Measurements from ENCODE around the gene RWDD4. TPM values are rescaled to one million over a fixed set of nuclear protein-coding genes. Genes with fewer than 3 reads are reported as not detected.

RWDD4 gene
- total RNA-seq, 2 experiments from 2014 or later, result 15.6 to 17.2 TPM

- CTCF ChIA-PET, result no interaction called here
- POLR2A ChIA-PET, result interaction anchor here (0.6 to 1.2 kb wide), 2 partner anchors 10 to 241 kb away, joined by 3 to 4 read pairs; no protein-coding TSS in a partner anchor
Observed at GRCh38 chr4:183670251-183670650, 11.3 kb upstream of the RWDD4 start.

DNA sequence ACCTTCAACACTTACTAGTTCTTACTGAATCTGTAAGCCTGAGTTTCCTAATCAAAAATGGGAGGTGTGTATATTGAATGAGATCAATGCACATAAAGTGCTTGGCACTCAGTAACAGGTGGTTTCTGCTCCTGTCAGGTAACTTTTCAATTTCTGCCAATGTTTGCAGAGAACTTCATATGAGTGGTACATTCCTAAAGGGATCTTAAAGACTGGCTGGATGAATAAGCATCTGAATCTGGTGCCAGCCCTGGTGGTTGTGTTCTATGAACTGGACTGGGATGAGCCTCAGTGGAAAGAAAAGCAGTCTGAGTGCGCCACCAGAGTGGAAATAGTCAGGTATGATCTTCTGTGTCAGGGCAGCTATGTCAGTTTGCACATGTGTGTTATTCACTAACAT, 7.1 kb upstream of the RWDD4 start:
- H3K9me3 Mint-ChIP-seq (ENCODE audit: insufficient read depth), result no peaks in the 10 kb centered on the region

More at GRCh38 chr4:183670251-183670650, 11.3 kb upstream of the RWDD4 start:
- no peak overlapping the region for H3K27ac Mint-ChIP-seq
- DNase-seq (no peak), ATAC-seq (no peak)
- no peaks in the 10 kb centered on the region for H3K9me3 Mint-ChIP-seq (ENCODE audit: insufficient read depth)
- H3K27me3 Mint-ChIP-seq (ENCODE audit: low read depth), result no peaks in the 10 kb centered on the region
- peaks cover 30% of the 10 kb centered on the region for H3K36me3 Mint-ChIP-seq (ENCODE audit: low read depth)
- H3K4me3 Mint-ChIP-seq, result no peak overlapping the region
- no peaks in the 10 kb centered on the region for H3K4me1 Mint-ChIP-seq (ENCODE audit: low read depth)

DNA sequence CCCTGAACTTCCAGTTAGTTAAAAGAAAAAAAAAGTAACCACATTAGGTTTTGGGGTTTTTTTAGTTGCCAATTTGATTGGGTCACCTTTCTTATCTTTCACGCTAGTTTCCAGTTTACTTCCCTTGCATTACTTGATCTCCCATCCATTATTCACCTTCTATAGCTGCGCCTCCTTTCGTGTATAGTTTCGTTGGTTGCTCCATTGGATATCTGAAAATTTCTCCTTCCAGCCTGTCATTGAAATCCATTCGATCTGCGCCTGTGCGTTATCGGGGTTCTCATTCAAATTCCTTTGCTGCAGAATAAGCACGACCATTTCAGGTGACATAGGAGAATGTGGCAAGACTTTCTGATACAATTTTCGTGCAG, 872 bp upstream of the RWDD4 start:
- POLR2A ChIA-PET, result interaction anchor here (0.6 to 1.0 kb wide), 5 partner anchors 10 to 215 kb away, joined by 3 to 4 read pairs (median 3); partner anchors contain the start of gene CDKN2AIP
- Mint-ChIP-seq H3K36me3 (ENCODE audit: low read depth) (peaks cover 6% of the 10 kb centered on the region), H3K4me1 (ENCODE audit: low read depth) (peaks cover 27% of the 10 kb centered on the region), H3K9me3 (ENCODE audit: insufficient read depth) (no peaks in the 10 kb centered on the region), H3K27me3 (ENCODE audit: low read depth) (no peaks in the 10 kb centered on the region), H3K27ac (peak overlapping the region; percentile 75), H3K4me3 (peak overlapping the region; percentile 76)
- DNase-seq, result no peak
- CTCF ChIA-PET, result interaction anchor here (0.8 to 1.3 kb wide), 3 partner anchors 19 to 215 kb away, joined by 3 to 5 read pairs (median 4); partner anchors contain the start of gene CDKN2AIP
- ATAC-seq, result no peak

More for the DNA sequence above, 7.1 kb upstream of the RWDD4 start:
- Mint-ChIP-seq H3K27me3 (ENCODE audit: low read depth) (no peaks in the 10 kb centered on the region), H3K36me3 (ENCODE audit: low read depth) (peaks cover 28% of the 10 kb centered on the region), H3K27ac (no peak overlapping the region), H3K4me3 (no peak overlapping the region), H3K4me1 (ENCODE audit: low read depth) (peaks cover under 1% of the 10 kb centered on the region)
- ATAC-seq (no peak), DNase-seq (no peak)
- ChIA-PET POLR2A (no interaction called here), CTCF (no interaction called here)

DNA sequence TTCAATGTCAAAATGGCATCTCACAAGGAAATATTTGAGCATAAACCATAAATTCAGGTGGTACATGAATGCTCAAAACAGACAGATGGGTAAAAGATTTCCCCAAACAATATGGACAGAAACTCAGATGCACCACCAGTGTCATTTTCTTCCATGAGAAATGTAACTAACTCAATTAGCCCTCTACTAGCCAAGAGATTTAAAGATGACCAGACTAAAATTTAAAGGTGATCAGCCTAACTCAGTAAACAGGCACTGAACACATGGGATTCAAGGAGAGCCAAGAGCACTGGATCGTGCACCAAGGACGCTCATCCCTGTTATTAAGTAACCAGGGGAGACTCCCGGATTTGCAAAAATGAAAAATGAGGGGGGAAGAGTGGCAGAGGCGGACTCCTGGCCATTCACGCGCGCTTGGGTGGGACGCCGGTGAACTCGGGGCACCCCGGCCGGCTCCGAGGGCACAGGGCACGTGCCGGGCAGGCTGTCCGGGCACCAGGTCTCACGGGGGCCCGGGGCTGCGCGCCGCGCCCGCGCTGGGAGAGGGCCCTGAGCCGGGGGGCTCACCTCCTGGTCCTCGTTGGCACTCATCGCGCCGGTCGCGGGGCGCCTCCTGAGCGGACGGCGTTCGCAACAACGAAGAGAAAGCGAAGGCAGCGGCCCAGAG, 490 bp downstream of the RWDD4 start:
- Mint-ChIP-seq H3K4me3 (peak overlapping the region; percentile 76), H3K4me1 (ENCODE audit: low read depth) (peaks cover 27% of the 10 kb centered on the region), H3K36me3 (ENCODE audit: low read depth) (peaks cover 12% of the 10 kb centered on the region), H3K27me3 (ENCODE audit: low read depth) (no peaks in the 10 kb centered on the region), H3K27ac (peak overlapping the region; percentile 95), H3K9me3 (ENCODE audit: insufficient read depth) (no peaks in the 10 kb centered on the region)
- ATAC-seq, result no peak
- POLR2A ChIA-PET, result no interaction called here
- CTCF ChIA-PET, result interaction anchor here (1.0 kb wide), 1 partner anchor 155 kb away, joined by 5 read pairs; no protein-coding TSS in a partner anchor
- DNase-seq, result peak; percentile 26

DNA sequence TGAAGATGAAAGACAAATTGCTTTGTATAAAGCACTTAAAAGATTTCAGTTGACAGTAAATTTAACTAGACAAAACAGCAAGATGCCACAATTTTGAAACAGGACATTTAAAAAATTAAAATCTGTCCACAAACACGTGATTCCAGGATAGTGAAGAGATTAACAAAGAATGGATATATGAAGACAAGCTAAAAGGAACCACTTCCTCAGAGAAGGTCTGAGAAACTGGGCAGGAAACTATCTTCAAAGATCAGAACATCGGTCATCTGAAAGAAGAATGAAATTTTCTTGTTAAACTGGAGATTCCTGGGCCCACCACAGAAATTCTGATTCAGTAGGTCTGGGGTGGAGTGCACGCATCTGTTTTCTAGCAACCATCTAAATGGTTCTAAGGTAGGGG, 1.4 kb downstream of the RWDD4 start:
- H3K9me3 Mint-ChIP-seq (ENCODE audit: insufficient read depth), result no peaks in the 10 kb centered on the region
- peak overlapping the region; percentile 76 for H3K4me3 Mint-ChIP-seq
- DNase-seq, result no peak
- POLR2A ChIA-PET, result no interaction called here
- CTCF ChIA-PET, result interaction anchor here (1.3 to 1.5 kb wide), 2 partner anchors 10 to 395 kb away, joined by 3 read pairs; no protein-coding TSS in a partner anchor
- no peaks in the 10 kb centered on the region for H3K27me3 Mint-ChIP-seq (ENCODE audit: low read depth)
- no peak for ATAC-seq
- peaks cover 16% of the 10 kb centered on the region for H3K36me3 Mint-ChIP-seq (ENCODE audit: low read depth)
- H3K4me1 Mint-ChIP-seq (ENCODE audit: low read depth), result peaks cover 27% of the 10 kb centered on the region
- no peak overlapping the region for H3K27ac Mint-ChIP-seq

DNA sequence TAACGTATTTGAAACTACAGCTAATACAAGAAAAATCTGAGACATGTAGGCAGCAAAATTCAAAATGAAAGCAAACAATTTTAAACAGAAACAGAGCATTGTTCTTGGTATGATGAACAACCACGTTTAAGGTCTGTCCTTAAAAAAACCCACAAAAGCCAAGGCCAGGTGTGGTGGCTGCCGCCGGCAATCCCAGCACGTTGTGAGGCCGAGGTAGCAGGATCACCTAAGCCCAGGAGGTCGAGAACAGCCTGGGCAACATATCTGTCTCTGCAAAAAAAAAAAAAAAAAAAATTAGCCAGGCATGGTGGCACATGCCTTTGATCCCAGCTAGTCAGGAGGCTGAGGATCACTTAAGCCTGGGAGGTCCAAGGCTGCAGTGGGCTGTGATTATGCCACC, 13.7 kb downstream of the RWDD4 start:
- Mint-ChIP-seq H3K27me3 (ENCODE audit: low read depth) (no peaks in the 10 kb centered on the region), H3K4me3 (no peak overlapping the region), H3K27ac (no peak overlapping the region), H3K36me3 (ENCODE audit: low read depth) (peaks cover 19% of the 10 kb centered on the region), H3K9me3 (ENCODE audit: insufficient read depth) (no peaks in the 10 kb centered on the region), H3K4me1 (ENCODE audit: low read depth) (no peaks in the 10 kb centered on the region)
- ChIA-PET CTCF (interaction anchor here (0.6 kb wide), 1 partner anchor 679 kb away, joined by 4 read pairs; no protein-coding TSS in a partner anchor), POLR2A (no interaction called here)
- ATAC-seq (no peak), DNase-seq (no peak)

DNA sequence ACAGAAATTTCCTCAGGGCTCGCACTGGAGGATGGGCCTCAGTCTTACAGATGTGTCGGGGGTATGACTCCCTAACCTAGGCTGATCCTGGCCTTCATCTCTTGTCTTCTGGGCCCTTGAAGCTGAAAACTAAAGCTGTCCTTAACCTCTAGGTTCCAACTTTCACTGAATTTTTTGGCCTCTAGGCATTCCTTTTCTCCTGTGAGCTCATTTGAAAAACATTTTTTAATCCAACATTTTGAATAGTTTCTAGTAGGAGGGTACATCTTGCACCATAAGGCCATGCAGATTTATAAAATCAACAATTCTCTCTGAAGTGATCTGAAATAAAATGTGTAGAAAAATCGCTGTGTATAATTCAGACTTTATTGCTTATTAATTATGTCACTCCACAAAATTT, 19.7 kb downstream of the RWDD4 start:
- Mint-ChIP-seq H3K27me3 (ENCODE audit: low read depth) (no peaks in the 10 kb centered on the region), H3K36me3 (ENCODE audit: low read depth) (peaks cover 13% of the 10 kb centered on the region), H3K27ac (no peak overlapping the region), H3K4me1 (ENCODE audit: low read depth) (peaks cover 2% of the 10 kb centered on the region), H3K4me3 (no peak overlapping the region), H3K9me3 (ENCODE audit: insufficient read depth) (no peaks in the 10 kb centered on the region)
- POLR2A ChIA-PET, result no interaction called here
- ATAC-seq (no peak), DNase-seq (no peak)
- CTCF ChIA-PET, result no interaction called here

- Mint-ChIP-seq H3K4me3 (no peak overlapping the region), H3K4me1 (ENCODE audit: low read depth) (peaks cover 2% of the 10 kb centered on the region), H3K36me3 (ENCODE audit: low read depth) (peaks cover 7% of the 10 kb centered on the region), H3K9me3 (ENCODE audit: insufficient read depth) (no peaks in the 10 kb centered on the region), H3K27me3 (ENCODE audit: low read depth) (no peaks in the 10 kb centered on the region), H3K27ac (no peak overlapping the region)
- ChIA-PET CTCF (no interaction called here), POLR2A (no interaction called here)
- ATAC-seq (no peak), DNase-seq (no peak)
Observed at GRCh38 chr4:183638436-183638835, 20.5 kb downstream of the RWDD4 start.

DNA sequence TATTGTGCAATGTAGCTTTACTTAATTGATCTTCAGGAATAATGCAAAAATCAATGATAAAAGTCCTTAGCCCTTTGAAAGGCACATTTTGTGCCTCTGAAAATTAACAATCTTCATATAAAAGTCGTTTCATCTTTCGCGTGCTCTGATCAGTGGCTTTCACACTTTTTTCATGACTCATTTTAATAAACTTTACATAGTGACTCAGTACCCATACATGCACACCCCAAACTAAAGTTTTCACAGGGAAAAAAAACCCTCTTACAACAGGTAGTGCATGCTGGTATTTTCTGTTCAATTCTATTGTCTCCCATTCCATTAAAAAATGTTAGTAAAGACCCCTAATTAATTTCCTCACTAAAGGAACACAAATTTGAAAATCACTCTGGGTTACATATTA, 21.5 kb downstream of the RWDD4 start:
- no peak overlapping the region for H3K4me3 Mint-ChIP-seq
- H3K9me3 Mint-ChIP-seq (ENCODE audit: insufficient read depth), result no peaks in the 10 kb centered on the region
- DNase-seq (no peak), ATAC-seq (no peak)
- ChIA-PET POLR2A (no interaction called here), CTCF (interaction anchor here (1.3 kb wide), 1 partner anchor 84 kb away, joined by 3 read pairs; no protein-coding TSS in a partner anchor)
- H3K27ac Mint-ChIP-seq, result no peak overlapping the region
- H3K27me3 Mint-ChIP-seq (ENCODE audit: low read depth), result no peaks in the 10 kb centered on the region
- H3K36me3 Mint-ChIP-seq (ENCODE audit: low read depth), result peaks cover 6% of the 10 kb centered on the region
- H3K4me1 Mint-ChIP-seq (ENCODE audit: low read depth), result peaks cover 2% of the 10 kb centered on the region

DNA sequence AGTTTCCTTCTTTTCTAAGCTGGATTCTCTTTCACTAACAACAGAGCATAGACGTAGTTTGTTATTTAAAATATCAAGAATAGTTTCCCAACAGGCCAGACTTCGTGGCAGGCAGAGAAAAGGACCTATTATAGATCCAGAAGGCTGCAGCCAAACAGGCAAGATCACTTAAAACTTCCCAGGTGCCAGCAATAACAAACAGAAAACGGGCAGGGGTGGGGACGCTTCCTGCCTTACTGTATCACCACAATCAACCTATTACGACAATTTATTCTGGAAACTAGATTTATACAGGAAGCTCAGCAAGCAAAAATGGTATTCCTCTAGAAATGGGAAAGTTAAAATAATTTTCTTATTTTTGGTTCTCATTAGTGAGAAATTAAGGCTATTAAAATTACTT, 22.1 kb downstream of the RWDD4 start:
- peaks cover 4% of the 10 kb centered on the region for H3K36me3 Mint-ChIP-seq (ENCODE audit: low read depth)
- DNase-seq, result no peak
- no peaks in the 10 kb centered on the region for H3K9me3 Mint-ChIP-seq (ENCODE audit: insufficient read depth)
- no peak overlapping the region for H3K4me3 Mint-ChIP-seq
- no peak for ATAC-seq
- peaks cover 2% of the 10 kb centered on the region for H3K4me1 Mint-ChIP-seq (ENCODE audit: low read depth)
- ChIA-PET CTCF (interaction anchor here (1.3 to 1.4 kb wide), 2 partner anchors 13 to 84 kb away, joined by 3 to 4 read pairs; no protein-coding TSS in a partner anchor), POLR2A (no interaction called here)
- H3K27ac Mint-ChIP-seq, result no peak overlapping the region
- no peaks in the 10 kb centered on the region for H3K27me3 Mint-ChIP-seq (ENCODE audit: low read depth)

GRCh38 chr4:183636503-183636902, 22.5 kb downstream of the RWDD4 start:
- no peaks in the 10 kb centered on the region for H3K9me3 Mint-ChIP-seq (ENCODE audit: insufficient read depth)
- H3K4me1 Mint-ChIP-seq (ENCODE audit: low read depth), result peaks cover 2% of the 10 kb centered on the region
- CTCF ChIA-PET, result interaction anchor here (1.3 to 1.4 kb wide), 2 partner anchors 13 to 85 kb away, joined by 3 to 4 read pairs; no protein-coding TSS in a partner anchor
- DNase-seq (no peak), ATAC-seq (no peak)
- no peak overlapping the region for H3K4me3 Mint-ChIP-seq
- no peaks in the 10 kb centered on the region for H3K27me3 Mint-ChIP-seq (ENCODE audit: low read depth)
- H3K27ac Mint-ChIP-seq, result no peak overlapping the region
- H3K36me3 Mint-ChIP-seq (ENCODE audit: low read depth), result peaks cover 2% of the 10 kb centered on the region
- POLR2A ChIA-PET, result no interaction called here

- H3K4me1 Mint-ChIP-seq (ENCODE audit: low read depth), result peaks cover 2% of the 10 kb centered on the region
- ATAC-seq (no peak), DNase-seq (no peak)
- no peaks in the 10 kb centered on the region for H3K27me3 Mint-ChIP-seq (ENCODE audit: low read depth)
- ChIA-PET POLR2A (no interaction called here), CTCF (interaction anchor here (1.4 kb wide), 1 partner anchor 12 kb away, joined by 4 read pairs; no protein-coding TSS in a partner anchor)
- H3K4me3 Mint-ChIP-seq, result no peak overlapping the region
- no peaks in the 10 kb centered on the region for H3K36me3 Mint-ChIP-seq (ENCODE audit: low read depth)
- no peak overlapping the region for H3K27ac Mint-ChIP-seq
- H3K9me3 Mint-ChIP-seq (ENCODE audit: insufficient read depth), result no peaks in the 10 kb centered on the region
Observed at GRCh38 chr4:183635741-183636140, 23.2 kb downstream of the RWDD4 start.
